A673 (cell line): Measurements from ENCODE around the gene NOL8. TPM values are rescaled to one million over a fixed set of nuclear protein-coding genes. Genes with fewer than 3 reads are reported as not detected.

Source experiments
- BruUV-seq: library from RNA; stranded (reverse); fragments of 400-500 nt; replicated peaks from 2 replicates; lab custom pipeline; 2021; lab: Mats Ljungman, UMichigan
- CTCF ChIA-PET: fragments of 300-600 bp; sonication (Branson Sonifier 250); formaldehyde crosslinking; loops from one replicate; lab custom pipeline; 2022; ENCODE audit warnings: antibody characterized with exemption; lab: Charles Lee
- POLR2A ChIA-PET: fragments of 300-600 bp; sonication (Branson Sonifier 250); formaldehyde crosslinking; loops from one replicate; lab custom pipeline; 2022; ENCODE audit warnings: antibody characterized with exemption; ENCODE audit not compliant: low non-redundant PET; lab: Charles Lee
- DNase-seq: peaks from one replicate; pipeline ENCODE4 v3.0.0-alpha.2; 2015; ENCODE audit warnings: low spot score
- H3K27ac ChIP-seq: fragments of 200-600 bp; sonication (generic); 2 replicates; pipeline ENCODE4 v1.5.1; 2016; ENCODE audit warnings: mixed run types, low read depth, mild to moderate bottlenecking, mixed read lengths, antibody characterized with exemption, low read length; ENCODE audit not compliant: poor library complexity, severe bottlenecking
- H3K27me3 ChIP-seq: fragments of 200-600 bp; sonication (generic); replicated peaks from 2 replicates; pipeline ENCODE4 v1.6.1; 2017; ENCODE audit warnings: mixed run types, low read depth, mild to moderate bottlenecking, mixed read lengths, antibody characterized with exemption, low read length; ENCODE audit not compliant: insufficient read depth, poor library complexity
- H3K36me3 ChIP-seq: fragments of 200-600 bp; sonication (generic); 2 replicates; pipeline ENCODE4 v1.6.1; 2016; ENCODE audit warnings: mixed run types, mild to moderate bottlenecking, mixed read lengths, antibody characterized with exemption, low read length; ENCODE audit not compliant: insufficient read depth, poor library complexity, severe bottlenecking
- H3K4me1 ChIP-seq: fragments of 200-600 bp; sonication (generic); 2 replicates; pipeline ENCODE4 v1.6.1; 2017; ENCODE audit warnings: mixed run types, mild to moderate bottlenecking, mixed read lengths, antibody characterized with exemption, low read length; ENCODE audit not compliant: insufficient read depth, poor library complexity, severe bottlenecking
- H3K4me3 ChIP-seq: fragments of 200-600 bp; sonication (generic); 2 replicates; pipeline ENCODE4 v1.5.1; 2016; ENCODE audit warnings: low read depth, mixed run types, mild to moderate bottlenecking, mixed read lengths, low read length; ENCODE audit not compliant: poor library complexity, severe bottlenecking
- H3K9me3 ChIP-seq: fragments of 200-600 bp; sonication (generic); 2 replicates; pipeline ENCODE4 v1.6.1; 2016; ENCODE audit warnings: mixed run types, low read depth, mild to moderate bottlenecking, mixed read lengths, antibody characterized with exemption, low read length; ENCODE audit not compliant: poor library complexity, severe bottlenecking
- EZH2 ChIP-seq: fragments of 200-600 bp; sonication (generic); IDR thresholded peaks from 2 replicates; pipeline ENCODE4 v1.6.1; 2017; ENCODE audit warnings: borderline replicate concordance, low read depth, mild to moderate bottlenecking, mixed read lengths, antibody characterized with exemption, low read length; ENCODE audit not compliant: poor library complexity, severe bottlenecking
- intact Hi-C: fragments of 100-400 bp; cut with micrococcal nuclease; formaldehyde crosslinking; loops from one replicate; pipeline ENCODE4 v1.10.0; 2022; ENCODE audit not compliant: unreplicated experiment
- total RNA-seq: library from RNA; stranded (reverse); gene quantifications from 2 replicates; pipeline ENCODE4 v1.2.3, GENCODE V29; 2021
- TF ChIP-seq, protein P1 (sequence below): fragments of 300-800, 200-600 bp; sonication (generic); conservative IDR thresholded peaks from 2 replicates; pipeline ENCODE4 v1.5.1; 2017; ENCODE audit warnings: low read depth, mild to moderate bottlenecking, antibody characterized with exemption, low read length, moderate library complexity, mixed read lengths

Gene NOL8
- total RNA-seq, 1 experiment from 2014 or later: 59.7 TPM

DNA sequence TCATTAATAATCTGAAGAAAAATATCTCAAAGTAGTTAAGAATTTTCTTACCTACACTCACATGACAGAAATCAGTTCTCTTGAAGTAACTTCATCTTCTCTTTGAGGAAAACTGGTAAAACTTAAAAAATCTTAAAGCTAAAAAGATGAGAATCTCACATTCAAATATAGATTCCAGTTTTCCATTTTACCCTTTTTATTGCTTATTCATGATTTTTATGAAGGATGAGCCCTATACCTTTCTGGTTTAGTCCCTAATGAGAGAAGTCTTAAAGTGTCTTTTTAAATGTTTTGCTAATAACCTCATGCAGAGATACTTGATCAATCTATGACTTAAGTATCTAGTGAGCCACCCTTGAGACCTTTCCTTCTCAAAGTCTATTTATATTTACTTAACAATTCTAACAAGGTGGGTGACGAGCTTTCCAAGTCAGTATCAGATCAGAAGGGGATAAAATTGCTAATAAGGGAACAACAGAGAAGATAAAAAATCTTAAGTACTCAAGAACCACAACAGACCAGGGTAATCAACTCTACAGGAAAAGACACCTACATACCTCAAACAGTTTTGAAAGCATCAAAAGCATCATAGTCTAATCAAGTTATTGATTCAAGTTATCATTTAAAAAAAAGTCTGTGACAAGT is 34.2 kb downstream of the NOL8 start:
- DNase-seq: no peak
- TF ChIP-seq, protein P1, sequence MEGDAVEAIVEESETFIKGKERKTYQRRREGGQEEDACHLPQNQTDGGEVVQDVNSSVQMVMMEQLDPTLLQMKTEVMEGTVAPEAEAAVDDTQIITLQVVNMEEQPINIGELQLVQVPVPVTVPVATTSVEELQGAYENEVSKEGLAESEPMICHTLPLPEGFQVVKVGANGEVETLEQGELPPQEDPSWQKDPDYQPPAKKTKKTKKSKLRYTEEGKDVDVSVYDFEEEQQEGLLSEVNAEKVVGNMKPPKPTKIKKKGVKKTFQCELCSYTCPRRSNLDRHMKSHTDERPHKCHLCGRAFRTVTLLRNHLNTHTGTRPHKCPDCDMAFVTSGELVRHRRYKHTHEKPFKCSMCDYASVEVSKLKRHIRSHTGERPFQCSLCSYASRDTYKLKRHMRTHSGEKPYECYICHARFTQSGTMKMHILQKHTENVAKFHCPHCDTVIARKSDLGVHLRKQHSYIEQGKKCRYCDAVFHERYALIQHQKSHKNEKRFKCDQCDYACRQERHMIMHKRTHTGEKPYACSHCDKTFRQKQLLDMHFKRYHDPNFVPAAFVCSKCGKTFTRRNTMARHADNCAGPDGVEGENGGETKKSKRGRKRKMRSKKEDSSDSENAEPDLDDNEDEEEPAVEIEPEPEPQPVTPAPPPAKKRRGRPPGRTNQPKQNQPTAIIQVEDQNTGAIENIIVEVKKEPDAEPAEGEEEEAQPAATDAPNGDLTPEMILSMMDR: no peak
- TF ChIP-seq EZH2: no peak
- Histone ChIP-seq H3K4me1 (peaks cover 4% of the 10 kb centered on the region), H3K4me3 (peak overlapping the region; percentile 65), H3K36me3 (peaks cover 62% of the 10 kb centered on the region), H3K27me3 (no peaks in the 10 kb centered on the region), H3K9me3 (no peaks in the 10 kb centered on the region), H3K27ac (no peak overlapping the region)
- ChIA-PET POLR2A (no interaction called here), CTCF (no interaction called here)
- intact Hi-C loops: no loop called here
- BruUV-seq: no TSS peak

DNA sequence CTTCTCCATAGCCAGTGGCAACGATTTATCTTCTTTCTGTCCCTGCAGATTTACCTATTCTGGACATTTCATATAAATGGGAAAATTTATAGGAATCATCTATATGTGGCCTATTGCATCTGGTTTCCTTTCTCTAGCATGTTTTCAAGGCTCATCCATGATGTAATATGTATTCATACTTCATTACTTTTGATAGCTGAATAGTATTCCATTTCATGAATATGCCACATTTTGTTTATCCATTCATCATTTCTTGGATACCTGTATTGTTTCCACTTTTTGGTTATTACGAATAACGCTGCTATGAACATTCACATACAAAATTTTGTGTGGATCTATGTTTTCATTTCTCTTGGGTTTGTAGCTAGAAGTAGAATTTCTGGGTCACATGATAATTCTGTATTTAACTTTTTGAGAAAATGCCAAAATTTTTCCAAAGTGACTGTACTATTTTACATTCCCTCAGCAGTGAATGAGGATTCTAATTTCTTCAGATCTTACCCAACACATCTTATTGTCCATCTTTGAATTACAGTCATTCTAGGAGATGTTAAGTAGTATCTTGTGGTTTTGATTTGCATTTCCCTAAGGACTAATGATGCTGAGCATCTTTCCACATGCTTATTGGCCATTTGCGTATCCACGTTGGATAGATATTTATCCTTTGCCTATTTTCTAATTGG is 35.3 kb downstream of the NOL8 start:
- H3K27me3 ChIP-seq: no peaks in the 10 kb centered on the region
- no peaks in the 10 kb centered on the region for H3K9me3 ChIP-seq
- H3K4me3 ChIP-seq: no peak overlapping the region
- H3K36me3 ChIP-seq: peaks cover 73% of the 10 kb centered on the region
- H3K4me1 ChIP-seq: peaks cover 4% of the 10 kb centered on the region
- DNase-seq: peak; percentile 28
- ChIA-PET POLR2A (no interaction called here), CTCF (no interaction called here)
- TF ChIP-seq, protein P1: no peak
- TF ChIP-seq EZH2: no peak
- H3K27ac ChIP-seq: no peak overlapping the region
- intact Hi-C loops: loop anchor here (5.0 kb wide), 1 partner anchor 38 kb away; no protein-coding TSS in a partner anchor
- no TSS peak for BruUV-seq

DNA sequence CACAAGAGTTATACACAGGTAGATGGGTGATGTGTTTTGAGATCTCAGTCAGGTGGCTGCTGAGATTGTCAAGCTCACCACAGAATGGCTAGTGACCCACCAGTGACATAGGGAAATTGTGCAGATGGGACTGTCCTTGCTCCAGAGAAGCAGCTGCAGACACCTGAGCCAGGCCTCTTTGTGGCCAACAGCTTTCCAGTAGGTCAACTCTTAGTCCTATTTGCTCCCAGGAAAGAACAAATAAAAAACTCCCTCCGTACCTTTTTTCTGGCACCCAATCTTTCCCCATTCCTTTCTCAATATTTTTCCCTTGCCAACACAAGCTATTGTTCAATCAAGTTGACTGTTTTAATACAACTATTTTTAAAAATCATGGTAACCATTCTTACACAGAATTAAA is 45.8 kb downstream of the NOL8 start:
- intact Hi-C loops: loop anchor here (5.0 kb wide), 1 partner anchor 37 kb away; no protein-coding TSS in a partner anchor
- Histone ChIP-seq H3K27ac (no peak overlapping the region), H3K4me3 (no peak overlapping the region), H3K9me3 (no peaks in the 10 kb centered on the region), H3K36me3 (peaks cover 100% of the 10 kb centered on the region), H3K4me1 (no peaks in the 10 kb centered on the region), H3K27me3 (no peaks in the 10 kb centered on the region)
- BruUV-seq: no TSS peak
- CTCF ChIA-PET: no interaction called here
- TF ChIP-seq EZH2: no peak
- TF ChIP-seq, protein P1: no peak
- no peak for DNase-seq
- POLR2A ChIA-PET: no interaction called here
